ENCODE measurements around the gene RALGDS.
"Not testable (repeated sequence)": the region's sequence is repeated elsewhere in the genome, so short reads cannot be mapped to it uniquely, and the experiment has no call there.

The RALGDS gene

DNA sequence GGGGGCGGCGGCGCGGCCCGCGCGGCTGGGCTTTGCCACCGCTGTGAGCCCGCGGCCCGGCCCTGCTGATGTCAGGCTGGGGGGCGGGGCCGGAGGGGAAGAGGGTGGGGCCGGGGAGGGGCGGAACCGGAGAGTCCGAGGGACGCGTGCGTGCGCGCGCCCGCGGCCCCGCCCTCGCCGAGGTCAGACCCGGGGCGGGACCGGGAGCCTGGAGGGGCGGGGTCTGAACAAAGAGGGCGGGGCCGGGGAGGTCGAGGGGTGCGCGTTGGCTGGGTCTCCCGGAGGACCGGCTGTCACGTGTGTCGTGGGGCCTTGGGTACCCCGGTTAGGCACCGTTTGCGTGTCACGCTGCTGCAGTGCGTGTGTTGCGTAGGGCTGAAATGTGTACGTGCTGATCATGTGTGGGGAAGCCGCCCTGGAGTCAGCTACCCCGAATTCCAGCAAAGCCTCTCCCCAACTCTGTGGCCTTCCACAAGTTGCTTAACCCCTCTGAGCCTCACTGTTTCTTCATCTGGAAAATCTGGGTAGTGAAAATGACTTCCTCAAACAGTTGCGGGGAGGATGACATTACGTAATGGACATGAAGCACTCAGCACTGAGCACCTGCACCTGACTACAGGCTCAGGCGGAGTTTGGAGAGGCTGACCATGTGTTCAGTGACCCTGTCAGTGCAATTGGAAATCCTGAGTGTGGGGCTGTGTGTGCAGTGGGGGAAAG, at the start of gene RALGDS:
TSS of gene RALGDS (minus strand) at position 43 of the 717 bp plus-strand sequence. CDS start 86 bp downstream, outside the sequence.
- Histone ChIP-seq H3K4me3 (ENCODE audit: low read depth in 1 of 2, low read length in 2 of 2) (peak within 1 kb of the TSS; percentile 82 to 83), H3K27ac (ENCODE audit: low read depth, low read length) (peak within 1 kb of the TSS; percentile 82), H3K4me1 (ENCODE audit: control insufficient read depth in 1 of 2, insufficient read depth in 2 of 2, low read length in 2 of 2) (peaks cover 67 to 84% of the 10 kb centered on the region in 2 donors), H3K9ac (ENCODE audit: low read depth in 1 of 2, low read length in 2 of 2) (peak within 1 kb of the TSS; percentile 87 to 93), H3K9me3 (ENCODE audit: control insufficient read depth in 1 of 2, low read length in 2 of 2) (no peaks in the 10 kb centered on the region), H3K27me3 (ENCODE audit: control insufficient read depth in 1 of 2, insufficient read depth in 2 of 2, low read length in 2 of 2) (no peaks in the 10 kb centered on the region), H3K36me3 (ENCODE audit: control insufficient read depth in 1 of 2, insufficient read depth in 2 of 2, low read length in 2 of 2) (no peaks in the 10 kb centered on the region)

DNA sequence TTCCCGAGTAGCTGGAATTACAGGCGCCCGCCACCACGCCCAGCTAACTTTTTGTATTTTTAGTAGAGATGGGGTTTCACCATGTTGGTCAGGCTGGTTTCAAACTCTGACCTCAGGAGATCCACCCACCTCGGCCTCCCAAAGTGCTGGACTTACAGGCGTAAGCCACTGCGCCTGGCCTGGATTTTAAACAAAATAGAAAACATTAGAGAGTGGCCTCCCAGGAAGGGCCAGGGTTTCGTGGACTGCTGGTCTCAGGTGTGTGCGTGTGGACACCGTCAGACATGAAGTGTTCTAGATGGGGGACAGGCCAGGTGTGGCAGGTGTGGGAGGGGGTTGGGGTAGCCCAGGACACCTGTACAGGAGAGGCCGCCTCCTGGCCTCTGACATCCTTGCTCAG, 49.7 kb upstream of the RALGDS start:
- H3K9me3 ChIP-seq (ENCODE audit: control insufficient read depth in 1 of 2, low read length in 2 of 2), result no peaks in the 10 kb centered on the region
- H3K4me3 ChIP-seq (ENCODE audit: low read depth in 1 of 2, low read length in 2 of 2), result no peak overlapping the region
- no peaks in the 10 kb centered on the region for H3K4me1 ChIP-seq (ENCODE audit: control insufficient read depth in 1 of 2, insufficient read depth in 2 of 2, low read length in 2 of 2)
- no peaks in the 10 kb centered on the region for H3K36me3 ChIP-seq (ENCODE audit: control insufficient read depth in 1 of 2, insufficient read depth in 2 of 2, low read length in 2 of 2)
- no peak overlapping the region for H3K9ac ChIP-seq (ENCODE audit: low read depth in 1 of 2, low read length in 2 of 2)
- no peak overlapping the region for H3K27ac ChIP-seq (ENCODE audit: low read depth, low read length)
- no peaks in the 10 kb centered on the region for H3K27me3 ChIP-seq (ENCODE audit: control insufficient read depth in 1 of 2, insufficient read depth in 2 of 2, low read length in 2 of 2)

DNA sequence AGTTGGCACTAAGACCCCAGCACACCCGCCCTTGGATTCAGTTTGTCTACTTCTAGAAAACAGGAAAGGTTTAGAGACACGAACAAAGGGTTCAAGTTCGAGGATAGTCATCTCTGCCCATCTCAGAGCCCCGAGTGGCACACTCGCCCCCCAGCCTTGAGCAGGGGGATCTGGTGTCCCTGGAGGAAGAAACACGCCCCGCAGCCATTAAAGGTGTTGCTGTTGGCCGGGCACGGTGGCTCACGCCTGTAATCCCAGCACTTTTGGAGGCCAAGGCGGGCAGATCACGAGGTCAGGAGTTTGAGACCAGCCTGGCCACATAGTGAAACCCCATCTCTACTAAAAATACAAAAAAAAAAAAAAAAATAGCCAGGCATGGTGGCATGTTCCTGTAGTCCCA, 48.6 kb upstream of the RALGDS start:
- not testable (repeated sequence) for H3K27me3 ChIP-seq (ENCODE audit: control insufficient read depth in 1 of 2, insufficient read depth in 2 of 2, low read length in 2 of 2)

DNA sequence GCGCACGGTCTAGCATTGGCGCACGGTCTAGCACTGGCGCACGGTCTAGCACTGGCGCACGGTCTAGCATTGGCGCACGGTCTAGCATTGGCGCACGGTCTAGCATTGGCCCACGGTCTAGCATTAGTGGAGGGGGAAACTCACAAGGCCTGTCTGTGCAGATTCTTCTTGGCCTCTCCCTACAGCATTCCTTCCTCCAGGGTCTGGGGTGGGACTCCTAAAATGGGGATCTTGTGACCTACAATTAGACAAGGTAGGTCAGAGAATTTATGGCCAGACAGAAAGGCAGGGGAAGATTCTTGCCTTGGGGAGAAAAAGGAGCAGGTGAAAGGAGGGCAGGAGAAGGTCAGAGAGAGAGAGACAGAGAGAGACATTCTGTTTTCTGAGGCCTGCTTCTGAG, 48.1 kb upstream of the RALGDS start:
- Histone ChIP-seq H3K27me3 (ENCODE audit: control insufficient read depth in 1 of 2, insufficient read depth in 2 of 2, low read length in 2 of 2) (no peaks in the 10 kb centered on the region), H3K4me1 (ENCODE audit: control insufficient read depth in 1 of 2, insufficient read depth in 2 of 2, low read length in 2 of 2) (peaks cover 5% of the 10 kb centered on the region in 2 donors), H3K27ac (ENCODE audit: low read depth, low read length) (no peak overlapping the region), H3K4me3 (ENCODE audit: low read depth in 1 of 2, low read length in 2 of 2) (no peak overlapping the region), H3K9me3 (ENCODE audit: control insufficient read depth in 1 of 2, low read length in 2 of 2) (no peaks in the 10 kb centered on the region), H3K36me3 (ENCODE audit: control insufficient read depth in 1 of 2, insufficient read depth in 2 of 2, low read length in 2 of 2) (no peaks in the 10 kb centered on the region), H3K9ac (ENCODE audit: low read depth in 1 of 2, low read length in 2 of 2) (no peak overlapping the region)

More for the DNA sequence above, 48.6 kb upstream of the RALGDS start:
- H3K9ac ChIP-seq (ENCODE audit: low read depth in 1 of 2, low read length in 2 of 2); H3K36me3 ChIP-seq (ENCODE audit: control insufficient read depth in 1 of 2, insufficient read depth in 2 of 2, low read length in 2 of 2); H3K9me3 ChIP-seq (ENCODE audit: control insufficient read depth in 1 of 2, low read length in 2 of 2); H3K4me3 ChIP-seq (ENCODE audit: low read depth in 1 of 2, low read length in 2 of 2); H3K4me1 ChIP-seq (ENCODE audit: control insufficient read depth in 1 of 2, insufficient read depth in 2 of 2, low read length in 2 of 2); H3K27ac ChIP-seq (ENCODE audit: low read depth, low read length): not testable (repeated sequence)

DNA sequence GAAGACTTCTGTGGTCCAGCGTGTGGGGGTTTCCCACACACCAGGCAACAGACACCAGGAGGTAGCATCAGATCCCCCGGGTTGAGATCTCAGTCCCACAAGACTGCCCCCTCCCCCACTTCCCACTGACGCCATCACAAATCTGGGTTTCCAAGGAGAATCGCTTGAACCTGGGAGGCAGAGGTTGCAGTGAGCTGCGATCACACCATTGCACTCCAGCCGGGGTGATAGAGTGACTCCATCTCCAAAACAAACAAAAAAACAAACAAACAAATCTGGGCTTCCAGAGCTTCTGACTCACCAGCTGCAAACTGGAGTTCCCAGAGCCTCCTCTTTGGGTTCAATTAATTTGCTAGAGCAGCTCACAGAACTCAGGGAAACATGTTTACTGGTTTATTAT, 47.4 kb upstream of the RALGDS start:
- Histone ChIP-seq H3K36me3 (ENCODE audit: control insufficient read depth in 1 of 2, insufficient read depth in 2 of 2, low read length in 2 of 2) (no peaks in the 10 kb centered on the region), H3K4me3 (ENCODE audit: low read depth in 1 of 2, low read length in 2 of 2) (no peak overlapping the region), H3K27ac (ENCODE audit: low read depth, low read length) (no peak overlapping the region), H3K9me3 (ENCODE audit: control insufficient read depth in 1 of 2, low read length in 2 of 2) (no peaks in the 10 kb centered on the region), H3K4me1 (ENCODE audit: control insufficient read depth in 1 of 2, insufficient read depth in 2 of 2, low read length in 2 of 2) (peaks cover 6 to 7% of the 10 kb centered on the region in 2 donors), H3K27me3 (ENCODE audit: control insufficient read depth in 1 of 2, insufficient read depth in 2 of 2, low read length in 2 of 2) (no peaks in the 10 kb centered on the region), H3K9ac (ENCODE audit: low read depth in 1 of 2, low read length in 2 of 2) (no peak overlapping the region)

- no peak overlapping the region for H3K9ac ChIP-seq (ENCODE audit: low read depth in 1 of 2, low read length in 2 of 2)
- no peaks in the 10 kb centered on the region for H3K27me3 ChIP-seq (ENCODE audit: control insufficient read depth in 1 of 2, insufficient read depth in 2 of 2, low read length in 2 of 2)
- H3K9me3 ChIP-seq (ENCODE audit: control insufficient read depth in 1 of 2, low read length in 2 of 2), result no peaks in the 10 kb centered on the region
- H3K36me3 ChIP-seq (ENCODE audit: control insufficient read depth in 1 of 2, insufficient read depth in 2 of 2, low read length in 2 of 2), result no peaks in the 10 kb centered on the region
- peaks cover 6 to 14% of the 10 kb centered on the region in 2 donors for H3K4me1 ChIP-seq (ENCODE audit: control insufficient read depth in 1 of 2, insufficient read depth in 2 of 2, low read length in 2 of 2)
- H3K27ac ChIP-seq (ENCODE audit: low read depth, low read length), result no peak overlapping the region
- no peak overlapping the region for H3K4me3 ChIP-seq (ENCODE audit: low read depth in 1 of 2, low read length in 2 of 2)
Observed at GRCh38 chr9:133167769-133168168, 46.7 kb upstream of the RALGDS start.

GRCh38 chr9:133167096-133167730, 46.2 kb upstream of the RALGDS start:
- H3K36me3 ChIP-seq (ENCODE audit: control insufficient read depth in 1 of 2, insufficient read depth in 2 of 2, low read length in 2 of 2), result no peaks in the 10 kb centered on the region
- H3K4me3 ChIP-seq (ENCODE audit: low read depth in 1 of 2, low read length in 2 of 2), result no peak overlapping the region
- H3K4me1 ChIP-seq (ENCODE audit: control insufficient read depth in 1 of 2, insufficient read depth in 2 of 2, low read length in 2 of 2), result peaks cover 6 to 15% of the 10 kb centered on the region in 2 donors
- no peak overlapping the region for H3K9ac ChIP-seq (ENCODE audit: low read depth in 1 of 2, low read length in 2 of 2)
- no peaks in the 10 kb centered on the region for H3K9me3 ChIP-seq (ENCODE audit: control insufficient read depth in 1 of 2, low read length in 2 of 2)
- H3K27me3 ChIP-seq (ENCODE audit: control insufficient read depth in 1 of 2, insufficient read depth in 2 of 2, low read length in 2 of 2), result no peaks in the 10 kb centered on the region
- no peak overlapping the region for H3K27ac ChIP-seq (ENCODE audit: low read depth, low read length)

DNA sequence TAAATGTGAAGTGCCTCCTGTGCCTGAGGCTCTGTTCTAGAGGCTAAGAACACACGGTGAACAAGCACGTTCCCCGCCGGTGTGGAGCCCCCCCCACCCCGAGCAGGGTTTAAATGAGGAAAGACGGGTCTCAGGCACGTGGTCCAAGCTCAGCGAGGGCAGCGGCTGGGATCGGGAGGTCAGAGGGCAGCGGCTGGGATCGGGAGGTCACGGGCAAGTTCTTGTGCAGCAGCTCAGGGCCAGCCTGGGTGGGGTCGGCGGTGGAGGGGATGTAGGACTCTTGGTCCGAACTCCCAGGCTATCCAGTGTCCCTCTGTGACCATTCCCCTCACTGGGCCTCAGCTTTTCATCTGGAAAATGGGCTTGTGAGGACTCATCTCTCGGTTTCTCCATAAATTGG, 45.4 kb upstream of the RALGDS start:
- H3K27ac ChIP-seq (ENCODE audit: low read depth, low read length), result no peak overlapping the region
- H3K4me1 ChIP-seq (ENCODE audit: control insufficient read depth in 1 of 2, insufficient read depth in 2 of 2, low read length in 2 of 2), result peaks cover 6 to 15% of the 10 kb centered on the region in 2 donors
- H3K9me3 ChIP-seq (ENCODE audit: control insufficient read depth in 1 of 2, low read length in 2 of 2), result no peaks in the 10 kb centered on the region
- no peaks in the 10 kb centered on the region for H3K27me3 ChIP-seq (ENCODE audit: control insufficient read depth in 1 of 2, insufficient read depth in 2 of 2, low read length in 2 of 2)
- H3K4me3 ChIP-seq (ENCODE audit: low read depth in 1 of 2, low read length in 2 of 2), result no peak overlapping the region
- H3K36me3 ChIP-seq (ENCODE audit: control insufficient read depth in 1 of 2, insufficient read depth in 2 of 2, low read length in 2 of 2), result no peaks in the 10 kb centered on the region
- H3K9ac ChIP-seq (ENCODE audit: low read depth in 1 of 2, low read length in 2 of 2), result no peak overlapping the region

GRCh38 chr9:133165452-133165730, 44.4 kb upstream of the RALGDS start:
- no peak overlapping the region for H3K4me3 ChIP-seq (ENCODE audit: low read depth in 1 of 2, low read length in 2 of 2)
- H3K36me3 ChIP-seq (ENCODE audit: control insufficient read depth in 1 of 2, insufficient read depth in 2 of 2, low read length in 2 of 2), result no peaks in the 10 kb centered on the region
- no peak overlapping the region for H3K27ac ChIP-seq (ENCODE audit: low read depth, low read length)
- H3K4me1 ChIP-seq (ENCODE audit: control insufficient read depth in 1 of 2, insufficient read depth in 2 of 2, low read length in 2 of 2), result peaks cover 10 to 15% of the 10 kb centered on the region in 2 donors
- no peaks in the 10 kb centered on the region for H3K27me3 ChIP-seq (ENCODE audit: control insufficient read depth in 1 of 2, insufficient read depth in 2 of 2, low read length in 2 of 2)
- H3K9me3 ChIP-seq (ENCODE audit: control insufficient read depth in 1 of 2, low read length in 2 of 2), result no peaks in the 10 kb centered on the region
- no peak overlapping the region for H3K9ac ChIP-seq (ENCODE audit: low read depth in 1 of 2, low read length in 2 of 2)

DNA sequence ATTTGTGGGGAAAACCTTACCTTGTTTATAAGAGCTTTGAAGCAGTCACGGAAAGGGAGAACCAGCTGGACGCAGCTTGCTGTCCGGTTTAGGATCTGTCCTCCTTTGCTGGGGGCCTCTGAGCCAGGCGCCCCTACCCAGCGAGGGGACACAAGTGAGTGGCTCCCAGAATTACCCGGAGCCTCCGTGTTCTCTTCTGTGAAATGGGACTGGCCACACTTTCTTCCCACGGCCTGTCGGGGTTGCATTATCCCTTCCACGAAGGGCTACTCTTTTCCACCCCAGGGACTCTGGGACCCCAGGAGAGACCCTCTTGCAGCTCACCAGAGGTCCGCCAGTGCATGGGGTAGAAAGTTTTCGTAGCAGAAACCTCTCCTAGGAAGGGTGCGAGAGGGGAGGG, 43.2 kb upstream of the RALGDS start:
- H3K4me3 ChIP-seq (ENCODE audit: low read depth in 1 of 2, low read length in 2 of 2), result peak overlapping the region; percentile 63 to 73
- peak overlapping the region; percentile 56 to 85 for H3K9ac ChIP-seq (ENCODE audit: low read depth in 1 of 2, low read length in 2 of 2)
- no peaks in the 10 kb centered on the region for H3K36me3 ChIP-seq (ENCODE audit: control insufficient read depth in 1 of 2, insufficient read depth in 2 of 2, low read length in 2 of 2)
- no peaks in the 10 kb centered on the region for H3K9me3 ChIP-seq (ENCODE audit: control insufficient read depth in 1 of 2, low read length in 2 of 2)
- H3K4me1 ChIP-seq (ENCODE audit: control insufficient read depth in 1 of 2, insufficient read depth in 2 of 2, low read length in 2 of 2), result peaks cover 10 to 15% of the 10 kb centered on the region in 2 donors
- H3K27ac ChIP-seq (ENCODE audit: low read depth, low read length), result no peak overlapping the region
- no peaks in the 10 kb centered on the region for H3K27me3 ChIP-seq (ENCODE audit: control insufficient read depth in 1 of 2, insufficient read depth in 2 of 2, low read length in 2 of 2)
